Spinal cord (tissue), 10 donors: ENCODE results near the gene BRME1. TPM values are rescaled to one million over a fixed set of nuclear protein-coding genes. Genes with fewer than 3 reads are reported as not detected.
A peak's percentile ranks its signal among the peaks of the same experiment; 100 is the strongest.

Experiments
- DNase-seq, 6 donors: peaks; one replicate each; pipeline versions ENCODE4 v3.0.0 to v3.0.0-alpha.2; 2013 to 2015; ENCODE audit warnings: low spot score in 6 of 6, low read depth in 4 of 6
- H3K27ac ChIP-seq: one replicate; pipeline ENCODE4 v1.5.1; 2013; ENCODE audit warnings: low read depth, low read length, control low read depth
- H3K27me3 ChIP-seq: one replicate; pipeline ENCODE4 v1.6.1; 2013; ENCODE audit warnings: low read length; ENCODE audit not compliant: control insufficient read depth, insufficient read depth
- H3K36me3 ChIP-seq: one replicate; pipeline ENCODE4 v1.6.1; 2013; ENCODE audit warnings: low read length; ENCODE audit not compliant: control insufficient read depth, insufficient read depth
- H3K4me1 ChIP-seq: one replicate; pipeline ENCODE4 v1.6.1; 2013; ENCODE audit warnings: low read length; ENCODE audit not compliant: control insufficient read depth, insufficient read depth
- H3K4me3 ChIP-seq: one replicate; pipeline ENCODE4 v1.5.1; 2013; ENCODE audit warnings: low read depth, low read length, control low read depth
- H3K9me3 ChIP-seq: one replicate; pipeline ENCODE4 v1.6.1; 2013; ENCODE audit warnings: low read length; ENCODE audit not compliant: control insufficient read depth, insufficient read depth
- WGBS: methylation state at CpG from one replicate; pipeline ENCODE4 v1.1.5; 2013; ENCODE audit warnings: missing lambda C conversion rate; ENCODE audit not compliant: insufficient coverage; 5-methylcytosine and 5-hydroxymethylcytosine counted together
- polyA plus RNA-seq, 2 donors: library from polyadenylated mRNA; unstranded; fragments of 120-200 nt; gene quantifications; one replicate each; pipeline ENCODE4 v1.2.1, GENCODE V29; 2013; ENCODE audit not compliant: insufficient read length in 2 of 2
- small RNA-seq: library from RNA; depleted of rRNA; stranded (forward); fragments of <200 nt; gene quantifications from one replicate; pipeline ENCODE3, GENCODE V24; 2014; ENCODE audit warnings: low replicate concordance
- total RNA-seq, 2 donors: library from RNA; depleted of rRNA in 1 of 2; stranded (reverse); fragments of 120-200 nt in 1 of 2; fragments of >200 nt in 1 of 2; gene quantifications; one replicate each; pipeline versions ENCODE4 v1.2.3 to v1.2.4, GENCODE V29; 2013 to 2014
- donor health status: healthy.

The BRME1 gene
- total and polyA plus RNA-seq, 4 donors: 3.3 to 15.5 (median 11.0) TPM

DNA sequence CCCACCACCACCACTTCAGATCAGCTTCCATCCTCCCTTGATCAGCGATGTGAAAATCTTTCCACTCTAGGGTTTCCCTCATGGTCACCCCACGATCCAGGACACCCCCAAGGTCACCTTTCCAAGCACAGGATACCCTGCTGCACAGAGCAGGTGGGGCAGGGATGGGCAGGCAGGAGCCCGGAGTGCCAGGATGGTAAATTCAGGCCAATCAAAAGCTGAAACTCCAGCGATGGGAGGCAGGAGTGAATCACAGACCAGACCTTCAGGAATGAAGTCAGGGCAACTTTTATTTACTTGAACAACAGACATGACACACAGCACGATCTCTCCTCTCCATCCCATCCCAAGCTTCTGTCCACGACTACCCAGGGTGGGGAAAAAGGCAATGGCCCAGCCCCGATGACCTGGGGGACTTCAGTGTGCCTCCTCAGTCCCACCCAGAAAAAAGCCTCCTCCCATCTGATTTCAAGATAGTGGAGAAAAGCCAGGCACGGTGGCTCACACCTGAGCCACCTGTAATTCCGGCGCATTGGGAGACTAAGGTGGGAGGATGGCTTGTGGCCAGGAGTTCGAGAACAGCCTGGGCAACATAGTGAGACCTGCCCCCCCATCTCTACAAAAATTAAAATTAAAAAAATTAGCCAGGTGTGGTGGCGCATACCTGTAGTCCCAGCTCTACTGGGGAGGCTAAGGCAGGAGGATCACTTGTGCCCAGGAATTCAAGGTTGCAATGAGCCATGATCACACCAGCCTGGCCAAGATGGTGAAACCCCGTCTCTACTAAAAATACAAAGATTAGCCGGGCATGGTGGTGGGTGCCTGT lies 71.5 kb downstream of the BRME1 start:
- peaks cover 45% of the 10 kb centered on the region for H3K4me1 ChIP-seq
- peaks cover 44% of the 10 kb centered on the region for H3K36me3 ChIP-seq
- H3K4me3 ChIP-seq: no peak overlapping the region

DNA sequence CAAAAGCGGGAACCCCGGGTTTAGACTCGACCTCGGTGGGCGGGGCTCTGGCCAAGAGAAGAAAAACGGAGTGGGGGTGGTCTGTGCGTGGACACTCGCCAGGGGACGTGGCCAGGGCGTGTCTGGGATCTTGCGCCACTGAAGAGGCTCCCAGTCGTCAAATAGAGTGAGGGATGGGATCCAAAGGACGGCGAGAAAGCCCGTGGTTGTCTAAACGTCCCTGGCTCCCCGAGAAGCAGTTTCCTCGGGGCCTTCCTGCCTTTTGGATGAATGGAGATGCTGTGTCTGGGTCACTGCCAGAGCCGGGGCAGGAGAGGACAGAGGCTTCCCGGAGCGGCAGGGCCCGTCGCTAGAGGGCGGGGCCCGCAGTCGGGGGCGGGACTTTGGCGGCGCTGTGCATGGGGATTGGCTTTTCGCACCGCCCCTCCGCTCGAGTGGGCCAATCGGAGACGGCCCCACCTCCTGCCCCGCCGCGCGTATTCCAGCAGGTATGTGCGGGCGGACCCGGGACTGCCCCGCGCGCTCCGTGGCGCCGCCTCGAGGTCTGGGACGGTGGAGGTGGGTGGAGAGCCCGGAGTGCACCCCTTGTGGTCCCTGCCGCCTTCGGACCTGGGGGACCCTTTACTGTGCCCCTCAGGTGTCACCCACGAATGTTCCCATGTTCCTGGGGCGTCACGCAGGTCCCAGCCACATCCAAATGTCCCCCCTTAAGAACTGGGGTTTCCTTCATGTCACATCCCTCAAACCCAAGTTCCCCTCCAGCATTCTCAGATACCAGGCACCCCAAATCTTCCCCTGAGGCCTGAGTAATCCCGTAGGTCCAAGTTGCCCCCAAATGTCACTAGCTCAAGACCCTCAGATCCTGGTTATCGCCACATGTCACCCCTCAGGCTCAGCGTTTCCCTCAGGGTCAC lies 72.3 kb downstream of the BRME1 start:
- Histone ChIP-seq H3K4me1 (peaks cover 36% of the 10 kb centered on the region), H3K27ac (peak overlapping the region; percentile 73), H3K36me3 (peaks cover 44% of the 10 kb centered on the region), H3K4me3 (peak overlapping the region; percentile 45), H3K9me3 (no peaks in the 10 kb centered on the region), H3K27me3 (no peaks in the 10 kb centered on the region)
- 6% methylated on average over 59 of the region's 59 CpGs for WGBS
- DNase-seq: peak in 3 of 6 donors; percentile 81 to 95 (median 95)

More for the DNA sequence above, 71.5 kb downstream of the BRME1 start:
- Histone ChIP-seq H3K27ac (no peak overlapping the region), H3K9me3 (no peaks in the 10 kb centered on the region), H3K27me3 (no peaks in the 10 kb centered on the region)
- DNase-seq: no peak
- 83% methylated on average over 10 of the region's 14 CpGs for WGBS

Small RNA genes within 50 kb of the gene (small RNA-seq; reads per million reads assigned to genes)
- gene MIR181C: 825 reads per million, percentile 99 among the genes with 10 or more reads in this experiment
- gene MIR181D: 80.3 reads per million, percentile 98 among the genes with 10 or more reads in this experiment

Other genes with a start within 250 kb of the BRME1 start
- 10 to 100 TPM; 22.1 to 44.9 TPM for gene MRI1, start 141.6 kb downstream of the BRME1 start, total RNA-seq
- gene MRI1, start 141.6 kb downstream of the BRME1 start, polyA plus RNA-seq: 10 to 100 TPM; 35.4 to 48.1 TPM
- gene C19orf53, start 131.7 kb downstream of the BRME1 start, total RNA-seq: 100 to 1,000 TPM in 1 of 2 donors, 10 to 100 TPM in 1; 31.1 to 136 TPM
- 100 to 1,000 TPM; 122 to 129 TPM for gene C19orf53, start 131.7 kb downstream of the BRME1 start, polyA plus RNA-seq
- gene ZSWIM4, start 110.7 kb downstream of the BRME1 start, total RNA-seq: 1 to 10 TPM; 2.9 to 4.0 TPM
- 10 to 100 TPM in 1 of 2 donors, 1 to 10 TPM in 1; 9.4 to 10.5 TPM for gene ZSWIM4, start 110.7 kb downstream of the BRME1 start, polyA plus RNA-seq
- gene NANOS3, start 29.0 kb downstream of the BRME1 start, total RNA-seq: 10 to 100 TPM in 1 of 2 donors, not detected in 1; 11.2 TPM
- gene NANOS3, start 29.0 kb downstream of the BRME1 start, polyA plus RNA-seq: 10 to 100 TPM; 23.1 to 24.6 TPM
- 10 to 100 TPM; 11.8 to 27.4 TPM for gene CC2D1A, start 84 bp upstream of the BRME1 start, total RNA-seq
- 100 to 1,000 TPM in 1 of 2 donors, 10 to 100 TPM in 1; 81.1 to 112 TPM for gene CC2D1A, start 84 bp upstream of the BRME1 start, polyA plus RNA-seq
- 1 to 10 TPM in 1 of 2 donors, under 1 TPM in 1; 0.30 to 1.2 TPM for gene PODNL1, start 32.3 kb upstream of the BRME1 start, total RNA-seq
- 1 to 10 TPM; 5.0 to 7.5 TPM for gene PODNL1, start 32.3 kb upstream of the BRME1 start, polyA plus RNA-seq
- gene DCAF15, start 46.4 kb upstream of the BRME1 start, total RNA-seq: 10 to 100 TPM; 10.9 to 25.3 TPM
- gene DCAF15, start 46.4 kb upstream of the BRME1 start, polyA plus RNA-seq: 10 to 100 TPM; 45.3 to 49.9 TPM
- 1 to 10 TPM; 2.6 to 5.8 TPM for gene RFX1, start 100.2 kb upstream of the BRME1 start, total RNA-seq
- gene RFX1, start 100.2 kb upstream of the BRME1 start, polyA plus RNA-seq: 10 to 100 TPM; 14.5 to 16.2 TPM
- not detected for gene RLN3, start 122.0 kb upstream of the BRME1 start, total RNA-seq
- gene RLN3, start 122.0 kb upstream of the BRME1 start, polyA plus RNA-seq: not detected
- 1 to 10 TPM; 4.1 to 4.7 TPM for gene IL27RA, start 125.6 kb upstream of the BRME1 start, total RNA-seq
- gene IL27RA, start 125.6 kb upstream of the BRME1 start, polyA plus RNA-seq: 1 to 10 TPM; 5.6 to 5.7 TPM
- gene PALM3, start 156.0 kb upstream of the BRME1 start, total RNA-seq: 1 to 10 TPM; 1.7 to 4.0 TPM
- 10 to 100 TPM; 26.8 to 27.3 TPM for gene PALM3, start 156.0 kb upstream of the BRME1 start, polyA plus RNA-seq
- 1 to 10 TPM; 1.2 to 5.2 TPM for gene MISP3, start 166.7 kb upstream of the BRME1 start, total RNA-seq
- gene MISP3, start 166.7 kb upstream of the BRME1 start, polyA plus RNA-seq: 10 to 100 TPM; 10.9 to 12.4 TPM
- gene C19orf67, start 179.7 kb upstream of the BRME1 start, total RNA-seq: under 1 TPM in 1 of 2 donors, not detected in 1; 0.22 TPM
- gene C19orf67, start 179.7 kb upstream of the BRME1 start, polyA plus RNA-seq: under 1 TPM in 1 of 2 donors, not detected in 1; 0.21 TPM
- gene SAMD1, start 184.6 kb upstream of the BRME1 start, total RNA-seq: 10 to 100 TPM; 19.9 to 34.9 TPM
- 10 to 100 TPM; 78.6 to 83.1 TPM for gene SAMD1, start 184.6 kb upstream of the BRME1 start, polyA plus RNA-seq
- 10 to 100 TPM; 44.1 to 77.8 TPM for gene PRKACA, start 211.6 kb upstream of the BRME1 start, total RNA-seq
- 100 to 1,000 TPM; 145 to 161 TPM for gene PRKACA, start 211.6 kb upstream of the BRME1 start, polyA plus RNA-seq
- 10 to 100 TPM in 1 of 2 donors, 1 to 10 TPM in 1; 2.7 to 11.5 TPM for gene ASF1B, start 230.5 kb upstream of the BRME1 start, total RNA-seq
- gene ASF1B, start 230.5 kb upstream of the BRME1 start, polyA plus RNA-seq: 1 to 10 TPM; 8.4 to 8.8 TPM